Transverse colon (tissue), 3 donors: ENCODE results near the gene VSIG2.

Experiments
- POLR2A ChIP-seq: fragments of 450-650 bp; IDR thresholded peaks from one replicate; pipeline ENCODE4 v1.6.1; 2016; ENCODE audit warnings: antibody characterized with exemption, mild to moderate bottlenecking, moderate library complexity
- TF ChIP-seq, protein P1 (sequence below), 5 experiments: fragments of 200-600 bp in 3 of 5; fragments of 450-650 bp in 2 of 5; sonication (generic) in 3 of 5; IDR thresholded peaks; 1 replicate in 2 of 5; 2 replicates in 3 of 5; pipeline ENCODE4 v1.5.1; 2016 to 2017; ENCODE audit warnings: antibody characterized with exemption in 5 of 5, inconsistent platforms in 3 of 5, mild to moderate bottlenecking in 2 of 5, moderate library complexity in 1 of 5

DNA sequence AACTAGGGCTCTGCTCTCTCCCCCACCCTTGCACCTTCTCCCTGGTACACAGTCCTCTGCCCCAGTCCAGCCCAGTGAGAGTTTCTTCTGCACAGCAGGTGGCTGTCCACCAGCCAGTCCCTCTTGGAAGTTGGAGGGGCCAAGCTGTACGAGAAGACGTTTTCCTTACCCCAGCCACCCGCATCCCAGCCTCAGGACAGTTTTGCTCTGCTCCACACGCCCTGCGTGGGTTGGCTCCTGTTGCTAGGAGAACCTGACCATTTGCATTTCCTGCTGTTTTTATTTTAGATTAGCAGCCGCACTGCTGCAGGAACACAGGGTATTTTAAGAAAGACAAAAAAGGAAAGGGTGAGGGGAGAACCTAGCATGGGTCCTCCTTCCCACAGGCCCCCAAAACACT is 29.9 kb downstream of the VSIG2 start:
- TF ChIP-seq POLR2A = no peak
- TF ChIP-seq, protein P1, sequence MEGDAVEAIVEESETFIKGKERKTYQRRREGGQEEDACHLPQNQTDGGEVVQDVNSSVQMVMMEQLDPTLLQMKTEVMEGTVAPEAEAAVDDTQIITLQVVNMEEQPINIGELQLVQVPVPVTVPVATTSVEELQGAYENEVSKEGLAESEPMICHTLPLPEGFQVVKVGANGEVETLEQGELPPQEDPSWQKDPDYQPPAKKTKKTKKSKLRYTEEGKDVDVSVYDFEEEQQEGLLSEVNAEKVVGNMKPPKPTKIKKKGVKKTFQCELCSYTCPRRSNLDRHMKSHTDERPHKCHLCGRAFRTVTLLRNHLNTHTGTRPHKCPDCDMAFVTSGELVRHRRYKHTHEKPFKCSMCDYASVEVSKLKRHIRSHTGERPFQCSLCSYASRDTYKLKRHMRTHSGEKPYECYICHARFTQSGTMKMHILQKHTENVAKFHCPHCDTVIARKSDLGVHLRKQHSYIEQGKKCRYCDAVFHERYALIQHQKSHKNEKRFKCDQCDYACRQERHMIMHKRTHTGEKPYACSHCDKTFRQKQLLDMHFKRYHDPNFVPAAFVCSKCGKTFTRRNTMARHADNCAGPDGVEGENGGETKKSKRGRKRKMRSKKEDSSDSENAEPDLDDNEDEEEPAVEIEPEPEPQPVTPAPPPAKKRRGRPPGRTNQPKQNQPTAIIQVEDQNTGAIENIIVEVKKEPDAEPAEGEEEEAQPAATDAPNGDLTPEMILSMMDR (IDR thresholded peaks at IDR 0.05) = no peak
